ENCODE data around the gene TEKT2.

Gene TEKT2

GRCh38 chr1:36115200-36115669 is 31.3 kb downstream of the TEKT2 start:
- TF ChIP-seq CTCF (conservative IDR thresholded peaks at IDR 0.05; ENCODE audit: low read depth, low read length): no peak
- H3K4me3 ChIP-seq (ENCODE audit: low read length): no peak overlapping the region
- peak; percentile 32 for DNase-seq (ENCODE audit: low read depth)

GRCh38 chr1:36115931-36116330 is 32.0 kb downstream of the TEKT2 start:
- TF ChIP-seq CTCF (conservative IDR thresholded peaks at IDR 0.05; ENCODE audit: low read depth, low read length): no peak
- no peak overlapping the region for H3K4me3 ChIP-seq (ENCODE audit: low read length)
- no peak for DNase-seq (ENCODE audit: low read depth)

- no peak for DNase-seq (ENCODE audit: low read depth)
- no peak for TF ChIP-seq CTCF (conservative IDR thresholded peaks at IDR 0.05; ENCODE audit: low read depth, low read length)
- H3K4me3 ChIP-seq (ENCODE audit: low read length): no peak overlapping the region
These were observed 33.0 kb downstream of the TEKT2 start for GRCh38 chr1:36116901-36117300.

GRCh38 chr1:36118447-36119204 is 34.7 kb downstream of the TEKT2 start:
- H3K4me3 ChIP-seq (ENCODE audit: low read length): no peak overlapping the region
- no peak for DNase-seq (ENCODE audit: low read depth)
- no peak for TF ChIP-seq CTCF (conservative IDR thresholded peaks at IDR 0.05; ENCODE audit: low read depth, low read length)

GRCh38 chr1:36119456-36119855 is 35.6 kb downstream of the TEKT2 start:
- no peak overlapping the region for H3K4me3 ChIP-seq (ENCODE audit: low read length)
- no peak for TF ChIP-seq CTCF (conservative IDR thresholded peaks at IDR 0.05; ENCODE audit: low read depth, low read length)
- no peak for DNase-seq (ENCODE audit: low read depth)

GRCh38 chr1:36122062-36123030 is 38.5 kb downstream of the TEKT2 start:
- no peak overlapping the region for H3K4me3 ChIP-seq (ENCODE audit: low read length)
- TF ChIP-seq CTCF (conservative IDR thresholded peaks at IDR 0.05; ENCODE audit: low read depth, low read length): no peak
- no peak for DNase-seq (ENCODE audit: low read depth)

All from retinal pigment epithelial cell (primary cell).